ACHN (cell line): ENCODE data around the gene GLB1L2.
"Not testable (repeated sequence)": the region's sequence is repeated elsewhere in the genome, so short reads cannot be mapped to it uniquely, and the experiment has no call there.

ENCODE experiments used
- DNase-seq: peaks from one replicate; pipeline ENCODE4 v3.0.0-alpha.2; 2015
- in situ Hi-C: cut with HindIII; loops from 2 replicates; pipeline ENCODE4 v1.10.0; 2017; ENCODE audit warnings: low sequenced_read_pairs, low pct_ligation_motif_present, low pct_unique_long_range_greater_than_20kb

Gene GLB1L2

GRCh38 chr11:134331354-134332188, at the start of gene GLB1L2:
Gene GLB1L2, plus strand, starts transcription at chr11:134331988. Its CDS starts 74 bp downstream, at chr11:134332062.
- DNase-seq = no peak

GRCh38 chr11:134282121-134283045, 49.4 kb upstream of the GLB1L2 start:
- in situ Hi-C loops = no loop called here
- no peak for DNase-seq

More at GRCh38 chr11:134331354-134332188, at the start of gene GLB1L2:
- in situ Hi-C loops = no loop called here

- in situ Hi-C loops = no loop called here
These were observed 48.1 kb upstream of the GLB1L2 start for GRCh38 chr11:134283461-134284230.

GRCh38 chr11:134284349-134284748, 47.4 kb upstream of the GLB1L2 start:
- in situ Hi-C loops, DNase-seq: not testable (repeated sequence)

More at GRCh38 chr11:134283461-134284230, 48.1 kb upstream of the GLB1L2 start:
- no peak for DNase-seq

- in situ Hi-C loops = no loop called here
- no peak for DNase-seq
These were observed 44.2 kb upstream of the GLB1L2 start for GRCh38 chr11:134287561-134287960.

- no peak for DNase-seq
- in situ Hi-C loops = no loop called here
These were observed 43.3 kb upstream of the GLB1L2 start for GRCh38 chr11:134288486-134288885.

- DNase-seq = no peak
- in situ Hi-C loops = no loop called here
These were observed 42.6 kb upstream of the GLB1L2 start for GRCh38 chr11:134289167-134289566.

- in situ Hi-C loops = no loop called here
- DNase-seq = no peak
These were observed 42.0 kb upstream of the GLB1L2 start for GRCh38 chr11:134289789-134290188.

- in situ Hi-C loops = no loop called here
- DNase-seq = no peak
These were observed 41.1 kb upstream of the GLB1L2 start for GRCh38 chr11:134290646-134291045.

GRCh38 chr11:134291196-134291595, 40.6 kb upstream of the GLB1L2 start:
- in situ Hi-C loops = no loop called here
- no peak for DNase-seq

GRCh38 chr11:134292661-134293060, 39.1 kb upstream of the GLB1L2 start:
- in situ Hi-C loops = no loop called here

GRCh38 chr11:134293119-134294113, 38.4 kb upstream of the GLB1L2 start:
- no peak for DNase-seq
- in situ Hi-C loops = no loop called here

More at GRCh38 chr11:134292661-134293060, 39.1 kb upstream of the GLB1L2 start:
- DNase-seq = no peak

- no peak for DNase-seq
- in situ Hi-C loops = no loop called here
These were observed 37.1 kb upstream of the GLB1L2 start for GRCh38 chr11:134294664-134295063.

- no peak for DNase-seq
- in situ Hi-C loops = no loop called here
These were observed 19.6 kb upstream of the GLB1L2 start for GRCh38 chr11:134312223-134312622.

GRCh38 chr11:134312807-134313206, 19.0 kb upstream of the GLB1L2 start:
- in situ Hi-C loops = no loop called here

GRCh38 chr11:134313379-134313778, 18.4 kb upstream of the GLB1L2 start:
- in situ Hi-C loops = no loop called here
- no peak for DNase-seq

More at GRCh38 chr11:134312807-134313206, 19.0 kb upstream of the GLB1L2 start:
- no peak for DNase-seq

- in situ Hi-C loops = no loop called here
- no peak for DNase-seq
These were observed 17.8 kb upstream of the GLB1L2 start for GRCh38 chr11:134313821-134314607.
